ENCODE results near the gene GNMT.

Gene GNMT

DNA sequence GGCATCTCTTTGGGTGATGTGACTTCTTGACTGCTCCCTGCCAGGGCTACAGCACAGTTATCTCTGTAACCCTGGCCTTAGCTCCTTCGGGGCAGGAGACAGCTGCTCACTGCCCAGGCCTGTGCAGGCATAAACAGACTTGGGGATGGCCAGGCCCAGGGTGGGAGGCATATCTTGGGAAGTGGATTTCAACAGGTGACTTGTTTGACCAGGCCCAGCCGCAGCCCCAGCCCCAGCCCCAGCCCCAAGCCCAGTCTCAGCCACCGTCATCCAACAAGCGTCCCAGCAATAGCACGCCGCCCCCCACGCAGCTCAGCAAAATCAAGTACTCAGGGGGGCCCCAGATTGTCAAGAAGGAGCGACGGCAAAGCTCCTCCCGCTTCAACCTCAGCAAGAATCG is 45.7 kb downstream of the GNMT start:
- Histone ChIP-seq H3K4me2 (no peak overlapping the region), H3K4me1 (ENCODE audit: low read depth, poor library complexity, severe bottlenecking) (no peaks in the 10 kb centered on the region), H4K20me1 (ENCODE audit: insufficient read depth) (no peaks in the 10 kb centered on the region), H3K27ac (no peak overlapping the region), H3K36me3 (ENCODE audit: insufficient read depth) (no peaks in the 10 kb centered on the region), H3K4me3 (IDR thresholded peaks at IDR 0.05; ENCODE audit: insufficient read depth, low read depth, low read length) (no peak overlapping the region), H3K9ac (no peak overlapping the region), H2AFZ (ENCODE audit: low read depth) (no peak overlapping the region), H3K27me3 (ENCODE audit: insufficient read depth, low read depth) (no peaks in the 10 kb centered on the region), H3K79me2 (ENCODE audit: insufficient read depth, low read depth) (no peaks in the 10 kb centered on the region)
- TF ChIP-seq, protein P1, sequence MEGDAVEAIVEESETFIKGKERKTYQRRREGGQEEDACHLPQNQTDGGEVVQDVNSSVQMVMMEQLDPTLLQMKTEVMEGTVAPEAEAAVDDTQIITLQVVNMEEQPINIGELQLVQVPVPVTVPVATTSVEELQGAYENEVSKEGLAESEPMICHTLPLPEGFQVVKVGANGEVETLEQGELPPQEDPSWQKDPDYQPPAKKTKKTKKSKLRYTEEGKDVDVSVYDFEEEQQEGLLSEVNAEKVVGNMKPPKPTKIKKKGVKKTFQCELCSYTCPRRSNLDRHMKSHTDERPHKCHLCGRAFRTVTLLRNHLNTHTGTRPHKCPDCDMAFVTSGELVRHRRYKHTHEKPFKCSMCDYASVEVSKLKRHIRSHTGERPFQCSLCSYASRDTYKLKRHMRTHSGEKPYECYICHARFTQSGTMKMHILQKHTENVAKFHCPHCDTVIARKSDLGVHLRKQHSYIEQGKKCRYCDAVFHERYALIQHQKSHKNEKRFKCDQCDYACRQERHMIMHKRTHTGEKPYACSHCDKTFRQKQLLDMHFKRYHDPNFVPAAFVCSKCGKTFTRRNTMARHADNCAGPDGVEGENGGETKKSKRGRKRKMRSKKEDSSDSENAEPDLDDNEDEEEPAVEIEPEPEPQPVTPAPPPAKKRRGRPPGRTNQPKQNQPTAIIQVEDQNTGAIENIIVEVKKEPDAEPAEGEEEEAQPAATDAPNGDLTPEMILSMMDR (conservative IDR thresholded peaks at IDR 0.05; ENCODE audit: low read depth, low read length): no peak

DNA sequence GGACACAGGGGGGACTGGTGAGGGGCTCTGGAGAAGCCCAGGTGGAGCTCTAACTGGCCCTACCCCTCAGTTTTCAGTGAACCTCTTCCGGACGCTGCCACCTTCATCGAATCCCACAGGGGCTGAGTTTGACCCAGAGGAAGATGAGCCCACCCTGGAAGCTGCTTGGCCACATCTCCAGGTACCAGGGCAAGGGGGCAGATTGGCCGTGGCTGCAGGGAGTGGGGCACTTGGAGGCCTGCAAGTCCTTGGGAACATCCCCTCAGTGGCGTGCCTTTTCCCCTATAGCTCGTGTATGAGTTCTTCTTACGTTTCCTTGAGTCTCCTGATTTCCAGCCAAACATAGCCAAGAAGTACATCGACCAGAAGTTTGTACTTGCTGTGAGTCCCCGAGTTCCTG is 46.6 kb downstream of the GNMT start:
- H3K79me2 ChIP-seq (ENCODE audit: insufficient read depth, low read depth): no peaks in the 10 kb centered on the region
- TF ChIP-seq, protein P1 (conservative IDR thresholded peaks at IDR 0.05; ENCODE audit: low read depth, low read length): no peak
- no peaks in the 10 kb centered on the region for H4K20me1 ChIP-seq (ENCODE audit: insufficient read depth)
- no peak overlapping the region for H2AFZ ChIP-seq (ENCODE audit: low read depth)
- no peak overlapping the region for H3K4me3 ChIP-seq (IDR thresholded peaks at IDR 0.05; ENCODE audit: insufficient read depth, low read depth, low read length)
- H3K27ac ChIP-seq: no peak overlapping the region
- H3K36me3 ChIP-seq (ENCODE audit: insufficient read depth): no peaks in the 10 kb centered on the region
- H3K27me3 ChIP-seq (ENCODE audit: insufficient read depth, low read depth): no peaks in the 10 kb centered on the region
- no peak overlapping the region for H3K4me2 ChIP-seq
- H3K4me1 ChIP-seq (ENCODE audit: low read depth, poor library complexity, severe bottlenecking): no peaks in the 10 kb centered on the region
- H3K9ac ChIP-seq: no peak overlapping the region

DNA sequence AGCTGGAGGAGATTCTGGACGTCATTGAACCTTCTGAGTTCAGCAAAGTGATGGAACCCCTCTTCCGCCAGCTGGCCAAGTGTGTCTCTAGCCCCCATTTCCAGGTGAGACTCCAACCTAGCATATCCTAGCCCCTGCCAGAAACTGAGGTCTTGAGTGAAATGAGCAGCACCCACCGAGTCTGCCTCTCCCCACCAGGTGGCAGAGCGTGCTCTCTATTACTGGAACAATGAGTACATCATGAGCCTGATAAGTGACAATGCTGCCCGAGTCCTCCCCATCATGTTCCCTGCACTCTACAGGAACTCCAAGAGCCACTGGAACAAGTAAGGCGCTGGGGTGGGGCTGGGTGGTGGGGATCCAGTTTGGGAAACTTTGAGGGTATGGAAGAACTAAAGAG is 48.6 kb downstream of the GNMT start:
- peaks cover 5% of the 10 kb centered on the region; the same call in 1 of the 2 replicates for H3K79me2 ChIP-seq (ENCODE audit: insufficient read depth, low read depth)
- H3K36me3 ChIP-seq (ENCODE audit: insufficient read depth): no peaks in the 10 kb centered on the region
- H3K27ac ChIP-seq: no peak overlapping the region
- no peaks in the 10 kb centered on the region for H3K4me1 ChIP-seq (ENCODE audit: low read depth, poor library complexity, severe bottlenecking)
- TF ChIP-seq, protein P1 (conservative IDR thresholded peaks at IDR 0.05; ENCODE audit: low read depth, low read length): peak; percentile 63
- H3K4me2 ChIP-seq: no peak overlapping the region
- no peak overlapping the region for H3K9ac ChIP-seq
- H2AFZ ChIP-seq (ENCODE audit: low read depth): no peak overlapping the region
- H4K20me1 ChIP-seq (ENCODE audit: insufficient read depth): no peaks in the 10 kb centered on the region
- H3K4me3 ChIP-seq (IDR thresholded peaks at IDR 0.05; ENCODE audit: insufficient read depth, low read depth, low read length): no peak overlapping the region
- H3K27me3 ChIP-seq (ENCODE audit: insufficient read depth, low read depth): no peaks in the 10 kb centered on the region

DNA sequence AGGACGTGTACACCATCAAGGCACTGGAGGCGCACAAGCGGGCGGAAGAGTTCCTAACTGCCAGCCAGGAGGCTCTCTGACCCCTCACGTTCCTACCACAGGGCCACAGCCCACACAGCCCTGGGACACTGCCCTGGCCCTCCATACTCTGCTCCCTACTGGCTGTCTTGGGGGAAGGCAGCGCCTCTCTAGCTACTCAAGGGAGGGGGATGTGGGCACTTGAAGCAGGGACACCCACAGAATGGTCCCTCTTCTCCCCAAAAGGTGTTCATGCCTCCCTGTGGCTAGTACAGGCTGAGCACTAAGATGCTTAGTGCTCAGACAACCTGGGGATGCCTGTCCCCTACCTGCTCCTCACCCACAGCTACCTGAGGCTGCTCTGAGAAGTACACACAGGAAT is 50.7 kb downstream of the GNMT start:
- Histone ChIP-seq H4K20me1 (ENCODE audit: insufficient read depth) (no peaks in the 10 kb centered on the region), H3K27ac (no peak overlapping the region), H3K9ac (no peak overlapping the region), H3K4me1 (ENCODE audit: low read depth, poor library complexity, severe bottlenecking) (peaks cover 14% of the 10 kb centered on the region), H3K79me2 (ENCODE audit: insufficient read depth, low read depth) (peaks cover 22% of the 10 kb centered on the region; the same call in 1 of the 2 replicates), H2AFZ (ENCODE audit: low read depth) (no peak overlapping the region), H3K4me2 (no peak overlapping the region), H3K36me3 (ENCODE audit: insufficient read depth) (no peaks in the 10 kb centered on the region), H3K27me3 (ENCODE audit: insufficient read depth, low read depth) (no peaks in the 10 kb centered on the region), H3K4me3 (IDR thresholded peaks at IDR 0.05; ENCODE audit: insufficient read depth, low read depth, low read length) (no peak overlapping the region)
- TF ChIP-seq, protein P1 (conservative IDR thresholded peaks at IDR 0.05; ENCODE audit: low read depth, low read length): no peak
